HL-60 (cell line): Measurements from ENCODE around the gene NEUROD6.

Source experiments
- DNase-seq, 2 experiments: peaks; one replicate each; pipeline ENCODE4 v3.0.0-alpha.2; 2010 to 2020; ENCODE audit warnings: low read depth in 1 of 2, low spot score in 1 of 2
- H3K27ac ChIP-seq: fragments of 250-450 bp; sonication (Bioruptor Pico); replicated peaks from 2 replicates; pipeline ENCODE4 v1.5.1; 2020; ENCODE audit warnings: mild to moderate bottlenecking, moderate library complexity
- H3K27me3 ChIP-seq: fragments of 250-450 bp; sonication (Bioruptor Pico); 2 replicates; pipeline ENCODE4 v1.5.1; 2021; ENCODE audit warnings: mild to moderate bottlenecking, moderate library complexity; ENCODE audit not compliant: insufficient read depth, poor library complexity, severe bottlenecking
- H3K4me3 ChIP-seq: replicated peaks from 2 replicates; pipeline ENCODE4 v1.5.1; 2011; ENCODE audit warnings: mild to moderate bottlenecking, control low read depth, low read length; ENCODE audit not compliant: insufficient read depth
- GABPA ChIP-seq: IDR thresholded peaks from 2 replicates; pipeline ENCODE4 v1.6.1; 2012; ENCODE audit warnings: low read depth
- POLR2AphosphoS5 ChIP-seq: IDR thresholded peaks from 2 replicates; pipeline ENCODE4 v1.6.1; 2012; ENCODE audit warnings: low read depth
- SPI1 ChIP-seq: IDR thresholded peaks from 2 replicates; pipeline ENCODE4 v1.6.1; 2012; ENCODE audit warnings: low read depth, mild to moderate bottlenecking, borderline replicate concordance
- TF ChIP-seq, protein P1 (sequence below): IDR thresholded peaks from 2 replicates; pipeline ENCODE4 v1.6.1; 2012; ENCODE audit warnings: low read depth; ENCODE audit not compliant: insufficient replicate concordance
- TF ChIP-seq, protein P2 (sequence below): IDR thresholded peaks from one replicate; pipeline ENCODE4 v1.5.1; 2011; ENCODE audit warnings: low read length, control low read depth, inconsistent platforms; ENCODE audit not compliant: insufficient read depth

NEUROD6 gene

DNA sequence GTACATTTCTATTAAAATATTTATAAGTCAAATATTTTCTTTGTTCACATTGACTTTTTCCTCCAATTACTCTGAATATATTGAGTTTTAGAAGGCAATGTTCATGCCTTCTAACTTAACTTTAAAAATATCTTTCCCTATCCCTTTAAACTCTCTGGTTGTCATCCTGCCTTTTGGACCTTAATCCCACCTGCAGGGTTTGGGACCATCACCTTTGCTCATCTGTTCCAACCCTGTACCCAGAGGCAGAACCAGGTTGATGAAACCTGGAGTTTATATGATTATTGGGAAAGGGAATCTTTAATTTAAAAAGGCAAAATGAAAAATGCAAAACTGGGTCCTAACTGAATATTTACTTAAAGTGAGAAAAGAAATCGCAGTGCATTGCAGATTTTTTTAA lies 24.8 kb downstream of the NEUROD6 start:
- TF ChIP-seq, protein P1, sequence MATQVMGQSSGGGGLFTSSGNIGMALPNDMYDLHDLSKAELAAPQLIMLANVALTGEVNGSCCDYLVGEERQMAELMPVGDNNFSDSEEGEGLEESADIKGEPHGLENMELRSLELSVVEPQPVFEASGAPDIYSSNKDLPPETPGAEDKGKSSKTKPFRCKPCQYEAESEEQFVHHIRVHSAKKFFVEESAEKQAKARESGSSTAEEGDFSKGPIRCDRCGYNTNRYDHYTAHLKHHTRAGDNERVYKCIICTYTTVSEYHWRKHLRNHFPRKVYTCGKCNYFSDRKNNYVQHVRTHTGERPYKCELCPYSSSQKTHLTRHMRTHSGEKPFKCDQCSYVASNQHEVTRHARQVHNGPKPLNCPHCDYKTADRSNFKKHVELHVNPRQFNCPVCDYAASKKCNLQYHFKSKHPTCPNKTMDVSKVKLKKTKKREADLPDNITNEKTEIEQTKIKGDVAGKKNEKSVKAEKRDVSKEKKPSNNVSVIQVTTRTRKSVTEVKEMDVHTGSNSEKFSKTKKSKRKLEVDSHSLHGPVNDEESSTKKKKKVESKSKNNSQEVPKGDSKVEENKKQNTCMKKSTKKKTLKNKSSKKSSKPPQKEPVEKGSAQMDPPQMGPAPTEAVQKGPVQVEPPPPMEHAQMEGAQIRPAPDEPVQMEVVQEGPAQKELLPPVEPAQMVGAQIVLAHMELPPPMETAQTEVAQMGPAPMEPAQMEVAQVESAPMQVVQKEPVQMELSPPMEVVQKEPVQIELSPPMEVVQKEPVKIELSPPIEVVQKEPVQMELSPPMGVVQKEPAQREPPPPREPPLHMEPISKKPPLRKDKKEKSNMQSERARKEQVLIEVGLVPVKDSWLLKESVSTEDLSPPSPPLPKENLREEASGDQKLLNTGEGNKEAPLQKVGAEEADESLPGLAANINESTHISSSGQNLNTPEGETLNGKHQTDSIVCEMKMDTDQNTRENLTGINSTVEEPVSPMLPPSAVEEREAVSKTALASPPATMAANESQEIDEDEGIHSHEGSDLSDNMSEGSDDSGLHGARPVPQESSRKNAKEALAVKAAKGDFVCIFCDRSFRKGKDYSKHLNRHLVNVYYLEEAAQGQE = no peak
- TF ChIP-seq, protein P2, sequence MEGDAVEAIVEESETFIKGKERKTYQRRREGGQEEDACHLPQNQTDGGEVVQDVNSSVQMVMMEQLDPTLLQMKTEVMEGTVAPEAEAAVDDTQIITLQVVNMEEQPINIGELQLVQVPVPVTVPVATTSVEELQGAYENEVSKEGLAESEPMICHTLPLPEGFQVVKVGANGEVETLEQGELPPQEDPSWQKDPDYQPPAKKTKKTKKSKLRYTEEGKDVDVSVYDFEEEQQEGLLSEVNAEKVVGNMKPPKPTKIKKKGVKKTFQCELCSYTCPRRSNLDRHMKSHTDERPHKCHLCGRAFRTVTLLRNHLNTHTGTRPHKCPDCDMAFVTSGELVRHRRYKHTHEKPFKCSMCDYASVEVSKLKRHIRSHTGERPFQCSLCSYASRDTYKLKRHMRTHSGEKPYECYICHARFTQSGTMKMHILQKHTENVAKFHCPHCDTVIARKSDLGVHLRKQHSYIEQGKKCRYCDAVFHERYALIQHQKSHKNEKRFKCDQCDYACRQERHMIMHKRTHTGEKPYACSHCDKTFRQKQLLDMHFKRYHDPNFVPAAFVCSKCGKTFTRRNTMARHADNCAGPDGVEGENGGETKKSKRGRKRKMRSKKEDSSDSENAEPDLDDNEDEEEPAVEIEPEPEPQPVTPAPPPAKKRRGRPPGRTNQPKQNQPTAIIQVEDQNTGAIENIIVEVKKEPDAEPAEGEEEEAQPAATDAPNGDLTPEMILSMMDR = no peak
- TF ChIP-seq POLR2AphosphoS5 = no peak
- no peak for TF ChIP-seq GABPA
- no peak for TF ChIP-seq SPI1
- no peak overlapping the region for H3K27ac ChIP-seq
- DNase-seq = no peak

DNA sequence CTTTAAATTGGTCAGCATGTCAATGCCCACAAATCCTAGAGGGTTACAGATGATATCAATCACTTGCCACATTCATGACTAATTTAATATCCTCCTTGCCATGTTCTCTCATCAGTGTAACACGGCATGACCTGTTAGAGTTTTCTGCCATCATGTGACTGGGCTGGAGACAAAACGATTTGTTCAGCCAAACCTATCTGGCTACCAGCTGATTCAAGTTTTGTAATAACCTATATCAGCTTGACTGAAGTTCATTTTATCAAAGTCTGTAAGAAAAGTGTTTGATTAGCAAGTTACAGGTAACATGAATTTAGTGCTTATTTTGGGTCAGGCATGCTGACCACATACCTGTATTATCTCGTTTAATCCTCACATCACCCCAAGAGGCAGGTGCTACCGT lies 25.7 kb downstream of the NEUROD6 start:
- TF ChIP-seq, protein P2 = no peak
- TF ChIP-seq GABPA = no peak
- TF ChIP-seq, protein P1 = no peak
- no peak for TF ChIP-seq POLR2AphosphoS5
- TF ChIP-seq SPI1 = no peak
- Histone ChIP-seq H3K4me3 (no peak overlapping the region), H3K27ac (no peak overlapping the region), H3K27me3 (peaks cover 2% of the 10 kb centered on the region)
- no peak for DNase-seq

More for the DNA sequence above, 24.8 kb downstream of the NEUROD6 start:
- Histone ChIP-seq H3K27me3 (no peaks in the 10 kb centered on the region), H3K4me3 (no peak overlapping the region)

DNA sequence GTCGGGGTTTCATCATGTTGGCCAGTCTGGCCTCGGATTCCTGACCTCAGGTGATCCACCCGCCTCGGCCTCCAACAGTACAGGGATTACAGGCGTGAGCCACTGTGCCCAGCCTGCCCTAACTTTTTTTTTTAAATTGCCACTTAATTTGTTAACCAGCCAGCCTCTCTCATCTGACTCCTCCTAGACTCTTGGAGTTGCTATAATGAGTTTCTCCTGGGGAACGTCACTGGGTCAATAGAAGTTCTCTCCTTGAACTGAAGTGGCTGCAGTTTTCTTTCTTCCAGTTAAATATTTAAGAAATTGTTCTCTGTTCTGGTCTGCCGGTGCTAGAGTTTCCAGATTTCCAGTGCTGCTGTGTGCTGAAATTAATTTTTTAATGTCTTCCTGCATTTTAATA lies 27.6 kb downstream of the NEUROD6 start:
- TF ChIP-seq SPI1 = no peak
- no peak for TF ChIP-seq POLR2AphosphoS5
- TF ChIP-seq GABPA = no peak
- TF ChIP-seq, protein P2 = no peak
- TF ChIP-seq, protein P1 = no peak
- no peak for DNase-seq
- Histone ChIP-seq H3K27me3 (peaks cover 2% of the 10 kb centered on the region), H3K27ac (no peak overlapping the region), H3K4me3 (no peak overlapping the region)
